Measurements from ENCODE around the gene PSMA2. TPM values are rescaled to one million over a fixed set of nuclear protein-coding genes. Genes with fewer than 3 reads are reported as not detected.

PSMA2 gene
- total and polyA plus RNA-seq, 2 experiments from 2014 or later, result 65.2 to 218 TPM

DNA sequence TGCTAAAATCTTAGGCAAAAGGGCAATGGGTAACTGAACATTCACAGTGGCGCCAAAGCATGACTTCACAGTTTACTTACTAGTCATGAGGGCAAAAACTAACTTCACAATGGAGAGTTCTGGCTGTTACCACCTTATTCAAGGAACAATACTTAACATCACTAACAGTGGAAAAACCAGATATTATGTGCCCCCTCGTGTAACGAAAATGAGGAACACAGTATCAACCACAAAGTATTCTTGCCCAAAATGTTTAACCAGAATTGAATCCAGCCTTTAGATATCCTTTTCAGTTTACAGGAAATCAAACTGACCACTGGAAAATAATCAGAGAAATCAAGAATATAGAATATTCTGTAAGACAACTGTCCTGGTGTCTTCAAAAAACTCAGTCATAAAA lies 29.6 kb downstream of the PSMA2 start:
- Histone ChIP-seq H3K9me3 (ENCODE audit: low read depth) (no peaks in the 10 kb centered on the region), H3K27ac (no peak overlapping the region), H3K4me2 (ENCODE audit: unreplicated experiment) (no peak overlapping the region), H3K9me2 (ENCODE audit: insufficient read depth) (no peaks in the 10 kb centered on the region), H3K79me2 (ENCODE audit: insufficient read depth) (no peaks in the 10 kb centered on the region), H3K27me3 (replicated peaks; ENCODE audit: insufficient read depth) (no peaks in the 10 kb centered on the region), H4K20me1 (ENCODE audit: insufficient read depth) (no peaks in the 10 kb centered on the region), H3F3A (ENCODE audit: insufficient read depth) (no peaks in the 10 kb centered on the region), H2AFZ (no peak overlapping the region), H3K4me1 (ENCODE audit: insufficient read depth) (no peaks in the 10 kb centered on the region), H3K36me3 (ENCODE audit: low read depth) (no peaks in the 10 kb centered on the region), H3K9ac (no peak overlapping the region), H3K4me3 (no peak overlapping the region)
- no peak for DNase-seq
- 75 to 85% methylated on average over 3 of the region's 3 CpGs for WGBS, 2 experiments (ENCODE audit: low coverage in 1 of 2, low lambda C conversion rate in 2 of 2, missing lambda C conversion rate in 2 of 2)
- TF ChIP-seq EZH2 (IDR thresholded peaks at IDR 0.05; ENCODE audit: insufficient read depth, poor library complexity, severe bottlenecking) (no peak), EZH2phosphoT487 (IDR thresholded peaks at IDR 0.05; ENCODE audit: insufficient read depth, low read depth) (no peak)
- in situ Hi-C loops (cut with MboI), result no loop called here

DNA sequence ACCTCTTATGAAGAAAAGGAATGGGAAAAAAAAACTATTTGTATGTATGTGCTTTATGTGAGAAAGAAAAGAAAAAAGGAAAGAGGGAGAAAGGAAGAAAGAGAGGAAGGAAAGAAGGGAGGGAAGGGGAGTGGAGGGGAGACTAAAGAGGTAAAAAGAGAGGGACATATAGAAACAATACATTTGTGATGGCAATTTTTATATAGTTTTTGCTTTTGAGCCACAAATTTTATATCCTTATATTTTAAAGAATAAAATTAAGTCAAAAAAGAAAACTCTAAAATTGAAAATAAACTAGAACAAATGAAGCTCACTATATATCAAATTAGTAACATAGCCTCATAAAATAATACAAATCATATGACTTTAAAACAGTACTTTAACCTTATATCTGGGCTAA lies 31.1 kb downstream of the PSMA2 start:
- Histone ChIP-seq H3K79me2 (ENCODE audit: insufficient read depth) (no peaks in the 10 kb centered on the region), H3K4me2 (ENCODE audit: unreplicated experiment) (no peak overlapping the region), H3K36me3 (ENCODE audit: low read depth) (no peaks in the 10 kb centered on the region), H3K4me1 (ENCODE audit: insufficient read depth) (no peaks in the 10 kb centered on the region), H3K9ac (no peak overlapping the region), H2AFZ (no peak overlapping the region), H3K9me2 (ENCODE audit: insufficient read depth) (no peaks in the 10 kb centered on the region), H3F3A (ENCODE audit: insufficient read depth) (no peaks in the 10 kb centered on the region), H4K20me1 (ENCODE audit: insufficient read depth) (no peaks in the 10 kb centered on the region), H3K9me3 (ENCODE audit: low read depth) (no peaks in the 10 kb centered on the region), H3K4me3 (no peak overlapping the region), H3K27me3 (replicated peaks; ENCODE audit: insufficient read depth) (no peaks in the 10 kb centered on the region), H3K27ac (no peak overlapping the region)
- in situ Hi-C loops (cut with MboI), result no loop called here
- TF ChIP-seq EZH2 (IDR thresholded peaks at IDR 0.05; ENCODE audit: insufficient read depth, poor library complexity, severe bottlenecking) (no peak), EZH2phosphoT487 (IDR thresholded peaks at IDR 0.05; ENCODE audit: insufficient read depth, low read depth) (no peak)
- no peak for DNase-seq

DNA sequence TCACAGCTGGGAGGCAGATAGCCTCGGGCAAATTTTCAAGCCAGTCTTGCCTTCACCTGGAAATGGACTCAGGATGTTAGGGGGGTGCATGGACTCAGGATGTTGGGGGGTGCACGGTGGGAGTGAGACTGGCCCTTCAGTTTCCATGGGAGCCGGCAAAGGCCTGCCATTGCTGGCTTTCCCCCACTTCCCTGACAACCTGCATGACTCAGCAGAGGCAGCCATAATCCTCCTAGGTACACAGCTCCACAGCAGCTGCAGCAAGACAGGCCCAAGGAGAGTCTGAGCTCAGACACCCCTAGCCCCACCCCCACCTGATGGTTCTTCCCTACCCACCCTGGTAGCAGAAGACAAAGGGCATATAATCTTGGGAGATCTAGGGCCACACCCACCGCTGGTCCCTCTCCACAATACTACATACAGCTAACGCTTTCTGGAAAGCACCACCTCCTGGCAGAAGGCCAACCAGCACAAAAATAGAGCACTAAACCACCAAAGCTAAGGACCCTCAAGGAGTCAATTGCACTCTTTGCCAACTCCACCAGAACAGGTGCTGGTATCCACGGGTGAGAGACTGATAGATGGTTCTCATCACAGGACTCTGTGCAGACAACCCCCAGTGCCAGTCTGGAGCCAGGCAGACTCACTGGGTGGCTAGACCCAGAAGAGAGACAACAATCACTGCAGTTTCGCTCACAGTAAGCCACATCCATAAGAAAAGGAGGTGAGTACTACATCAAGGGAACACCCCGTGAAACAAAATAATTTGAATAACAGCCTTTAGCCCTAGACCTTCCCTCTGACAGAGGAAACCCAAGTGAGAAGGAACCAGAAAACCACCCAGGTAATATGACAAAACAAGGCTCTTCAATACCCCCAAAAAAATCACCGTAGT lies 38.4 kb downstream of the PSMA2 start:
- in situ Hi-C loops (cut with MboI), result no loop called here
- Histone ChIP-seq H3K27me3 (replicated peaks; ENCODE audit: insufficient read depth) (no peaks in the 10 kb centered on the region), H3K4me2 (ENCODE audit: unreplicated experiment) (no peak overlapping the region), H3K9me2 (ENCODE audit: insufficient read depth) (no peaks in the 10 kb centered on the region), H3K27ac (no peak overlapping the region), H3K79me2 (ENCODE audit: insufficient read depth) (no peaks in the 10 kb centered on the region), H2AFZ (no peak overlapping the region), H3K4me1 (ENCODE audit: insufficient read depth) (peaks cover 6% of the 10 kb centered on the region; the same call in 1 of the 2 replicates), H3K9ac (no peak overlapping the region), H3K4me3 (no peak overlapping the region), H3K9me3 (ENCODE audit: low read depth) (no peaks in the 10 kb centered on the region), H4K20me1 (ENCODE audit: insufficient read depth) (no peaks in the 10 kb centered on the region), H3F3A (ENCODE audit: insufficient read depth) (no peaks in the 10 kb centered on the region), H3K36me3 (ENCODE audit: low read depth) (no peaks in the 10 kb centered on the region)
- no peak for TF ChIP-seq EZH2 (IDR thresholded peaks at IDR 0.05; ENCODE audit: insufficient read depth, poor library complexity, severe bottlenecking)
- no peak for TF ChIP-seq EZH2phosphoT487 (IDR thresholded peaks at IDR 0.05; ENCODE audit: insufficient read depth, low read depth)
- 77 to 83% methylated on average over 9 of the region's 9 CpGs for WGBS, 2 experiments (ENCODE audit: low coverage in 1 of 2, low lambda C conversion rate in 2 of 2, missing lambda C conversion rate in 2 of 2)
- no peak for DNase-seq

DNA sequence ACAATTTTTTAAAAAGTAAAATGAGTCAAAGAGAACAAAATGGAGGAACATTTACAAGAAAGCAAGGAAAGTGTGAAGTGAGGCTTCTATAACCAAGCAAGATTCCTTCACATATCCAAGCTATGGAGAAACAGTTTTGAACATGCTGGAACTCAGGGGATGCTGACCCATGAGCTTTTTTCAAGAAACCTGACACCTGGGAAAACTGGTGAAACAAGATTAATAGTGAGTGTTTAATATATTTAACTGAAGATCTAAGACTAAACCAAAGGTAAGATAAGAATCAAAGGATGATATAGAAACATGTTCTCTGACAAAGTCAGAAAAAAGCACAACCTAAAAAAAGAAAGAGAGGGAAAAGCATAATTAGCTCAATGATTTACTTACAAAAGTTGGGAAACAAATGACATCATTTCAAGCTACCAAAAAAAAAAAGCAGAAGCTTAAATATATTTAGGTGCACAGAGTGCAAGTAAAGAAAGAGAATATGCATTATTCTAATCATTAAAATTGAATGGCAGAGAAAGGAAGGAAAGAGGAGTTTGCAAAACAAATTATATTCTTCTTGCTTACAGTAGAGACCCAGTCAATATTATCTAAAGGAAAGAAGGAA lies 45.0 kb downstream of the PSMA2 start:
- no peak overlapping the region for H2AFZ ChIP-seq
- no peaks in the 10 kb centered on the region for H3K9me2 ChIP-seq (ENCODE audit: insufficient read depth)
- no peak overlapping the region for H3K27ac ChIP-seq
- no peak overlapping the region for H3K9ac ChIP-seq
- no peaks in the 10 kb centered on the region for H3K79me2 ChIP-seq (ENCODE audit: insufficient read depth)
- H3K4me2 ChIP-seq (ENCODE audit: unreplicated experiment), result no peak overlapping the region
- in situ Hi-C loops (cut with MboI), result no loop called here
- H3K4me3 ChIP-seq, result no peak overlapping the region
- H3K4me1 ChIP-seq (ENCODE audit: insufficient read depth), result peaks cover 6% of the 10 kb centered on the region; the same call in 1 of the 2 replicates
- no peaks in the 10 kb centered on the region for H3K9me3 ChIP-seq (ENCODE audit: low read depth)
- H3K36me3 ChIP-seq (ENCODE audit: low read depth), result no peaks in the 10 kb centered on the region
- H3K27me3 ChIP-seq (replicated peaks; ENCODE audit: insufficient read depth), result no peaks in the 10 kb centered on the region
- no peak for DNase-seq
- H3F3A ChIP-seq (ENCODE audit: insufficient read depth), result peaks cover 6% of the 10 kb centered on the region; the same call in 1 of the 2 replicates
- H4K20me1 ChIP-seq (ENCODE audit: insufficient read depth), result no peaks in the 10 kb centered on the region
- TF ChIP-seq EZH2phosphoT487 (IDR thresholded peaks at IDR 0.05; ENCODE audit: insufficient read depth, low read depth) (no peak), EZH2 (IDR thresholded peaks at IDR 0.05; ENCODE audit: insufficient read depth, poor library complexity, severe bottlenecking) (no peak)
